OCI-M1 (cell line): ENCODE measurements around the gene IL3RA.
A peak's percentile ranks its signal among the peaks of the same experiment; 100 is the strongest.
"Not testable (repeated sequence)": the region's sequence is repeated elsewhere in the genome, so short reads cannot be mapped to it uniquely, and the experiment has no call there.

Experiments used
- DNase-seq: peaks from one replicate; lab custom pipeline; 2025; lab: John Stamatoyannopoulos, UW

IL3RA gene

DNA sequence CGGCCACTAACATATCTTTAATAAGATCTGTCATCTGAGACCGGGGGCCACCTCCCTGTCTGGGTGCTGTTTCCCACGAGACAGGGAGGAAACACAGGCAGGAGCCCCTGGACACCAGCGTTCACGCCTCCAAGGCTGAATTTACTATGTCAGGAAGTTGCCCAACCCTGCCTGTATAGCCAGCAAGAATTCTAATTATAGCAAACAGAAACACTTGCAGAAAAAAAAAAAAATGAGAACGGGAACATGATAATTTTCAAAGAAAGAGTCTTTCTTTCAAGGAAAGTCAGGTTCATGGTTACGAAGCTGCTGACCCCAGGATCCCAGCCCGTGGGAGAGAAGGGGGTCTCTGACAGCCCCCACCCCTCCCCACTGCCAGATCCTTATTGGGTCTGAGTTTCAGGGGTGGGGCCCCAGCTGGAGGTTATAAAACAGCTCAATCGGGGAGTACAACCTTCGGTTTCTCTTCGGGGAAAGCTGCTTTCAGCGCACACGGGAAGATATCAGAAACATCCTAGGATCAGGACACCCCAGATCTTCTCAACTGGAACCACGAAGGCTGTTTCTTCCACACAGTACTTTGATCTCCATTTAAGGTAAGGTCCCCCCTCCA lies at the start of gene IL3RA:
Gene IL3RA (plus strand): TSS at position 455 of the 613 bp plus-strand sequence. CDS start 4,981 bp downstream, outside the sequence.
- peak; percentile 79 for DNase-seq

DNA sequence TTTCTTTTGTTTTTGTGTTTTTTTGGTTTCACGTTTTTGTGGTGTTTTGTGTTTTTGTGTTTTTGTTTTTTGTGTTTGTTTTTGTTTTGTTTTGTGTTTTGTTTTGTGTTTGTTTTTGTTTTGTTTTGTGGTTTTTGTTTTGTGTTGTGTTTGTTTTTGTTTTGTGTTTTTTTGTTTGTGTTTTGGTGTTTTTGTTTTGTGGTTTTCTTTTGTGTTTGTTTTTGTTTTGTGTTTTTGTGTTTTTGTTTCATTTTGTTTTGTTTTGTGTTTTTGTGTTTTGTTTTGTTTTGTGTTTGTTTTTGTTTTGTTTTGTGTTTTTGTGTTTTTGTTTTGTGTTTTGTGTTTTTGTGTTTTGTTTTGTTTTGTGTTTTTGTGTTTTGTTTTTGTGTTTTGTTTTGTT lies 47.0 kb upstream of the IL3RA start:
- no peak for DNase-seq

DNA sequence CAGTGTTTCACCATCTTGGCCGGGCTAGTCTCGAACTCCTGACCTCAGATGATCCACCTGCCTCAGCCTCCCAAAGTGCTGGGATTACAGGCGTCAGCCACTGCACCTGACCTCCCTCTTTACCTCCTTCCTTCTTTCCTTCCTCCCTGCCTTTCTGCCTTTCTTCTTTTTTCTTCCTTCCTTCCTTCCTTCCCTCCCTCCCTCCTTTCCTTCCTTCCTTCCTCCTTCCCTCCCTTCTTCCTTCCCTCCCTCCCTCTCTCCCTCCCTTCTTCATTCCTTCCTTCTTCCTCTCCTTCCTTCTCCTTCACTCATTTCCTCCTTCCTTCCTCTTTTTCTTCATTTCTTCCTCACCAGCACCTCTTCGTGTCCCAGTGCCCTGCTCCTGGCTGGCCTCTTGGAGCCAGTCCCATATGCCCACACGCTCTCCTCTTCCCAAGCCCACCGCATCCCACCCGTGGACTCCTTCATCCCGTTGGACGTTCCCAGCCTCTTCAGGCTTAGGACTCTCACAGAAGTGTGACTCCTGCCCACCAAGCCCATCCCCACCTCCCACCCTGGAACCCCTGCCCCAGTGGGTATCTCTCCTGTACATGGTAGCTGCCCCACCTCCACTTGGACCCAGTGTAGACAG lies 45.4 kb upstream of the IL3RA start:
- DNase-seq: no peak

- no peak for DNase-seq
Measured at GRCh38 chrX:1292575-1293290, 43.9 kb upstream of the IL3RA start.

DNA sequence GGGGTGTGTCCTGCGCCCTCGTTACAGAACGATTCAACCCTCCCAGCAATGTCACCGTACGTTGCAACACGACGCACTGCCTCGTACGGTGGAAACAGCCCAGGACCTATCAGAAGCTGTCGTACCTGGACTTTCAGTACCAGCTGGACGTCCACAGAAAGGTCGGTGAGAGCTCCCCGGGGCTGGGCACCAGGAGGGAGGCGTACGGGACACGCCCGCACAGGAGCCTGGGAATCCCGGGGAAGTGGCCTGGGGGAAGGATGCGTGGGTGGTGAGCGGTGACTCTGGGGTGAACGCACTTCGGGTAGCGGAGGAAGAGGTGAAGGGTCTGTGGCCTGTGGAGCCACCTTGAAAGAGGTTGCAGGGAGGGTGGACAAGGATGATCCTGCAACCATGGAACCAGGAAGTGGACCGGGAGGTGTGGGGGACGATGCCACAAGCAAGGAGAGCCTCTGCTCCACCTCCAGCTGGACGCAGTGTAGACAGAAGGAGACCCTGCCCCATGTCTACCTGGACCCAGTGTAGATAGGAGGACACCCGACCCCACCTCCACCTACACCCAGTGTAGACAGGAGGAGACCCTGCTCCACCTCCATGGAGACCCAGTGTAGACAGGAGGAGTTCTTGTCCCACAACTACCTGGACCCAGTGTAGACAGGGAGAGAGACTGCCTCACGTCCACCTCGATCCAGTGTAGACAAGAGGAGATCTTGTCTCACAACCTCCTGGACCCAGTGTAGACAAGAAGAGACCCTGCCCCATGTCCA lies 42.1 kb upstream of the IL3RA start:
- no peak for DNase-seq

- no peak for DNase-seq
Measured at GRCh38 chrX:1295550-1295949, 41.0 kb upstream of the IL3RA start.

GRCh38 chrX:1297591-1297990 lies 39.0 kb upstream of the IL3RA start:
- not testable (repeated sequence) for DNase-seq

GRCh38 chrX:1300449-1300848 lies 36.1 kb upstream of the IL3RA start:
- no peak for DNase-seq

DNA sequence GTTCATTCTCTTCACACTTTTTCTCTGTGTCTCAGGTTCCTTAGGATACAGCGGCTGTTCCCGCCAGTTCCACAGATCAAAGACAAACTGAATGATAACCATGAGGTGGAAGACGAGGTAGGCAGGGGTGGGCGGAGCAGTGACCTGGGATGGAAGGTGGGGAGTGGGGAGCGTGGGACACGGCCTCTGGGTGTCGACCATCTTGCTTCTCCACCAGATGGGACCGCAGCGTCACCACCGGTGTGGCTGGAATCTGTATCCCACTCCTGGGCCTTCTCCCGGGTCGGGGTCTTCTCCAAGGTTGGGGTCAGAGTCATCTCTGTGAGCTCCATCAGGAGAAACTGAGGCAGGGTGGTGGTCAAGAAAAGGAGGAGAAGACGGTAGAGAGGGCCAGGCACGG lies 31.2 kb upstream of the IL3RA start:
- DNase-seq: no peak

GRCh38 chrX:1306909-1307625 lies 29.5 kb upstream of the IL3RA start:
- no peak for DNase-seq

DNA sequence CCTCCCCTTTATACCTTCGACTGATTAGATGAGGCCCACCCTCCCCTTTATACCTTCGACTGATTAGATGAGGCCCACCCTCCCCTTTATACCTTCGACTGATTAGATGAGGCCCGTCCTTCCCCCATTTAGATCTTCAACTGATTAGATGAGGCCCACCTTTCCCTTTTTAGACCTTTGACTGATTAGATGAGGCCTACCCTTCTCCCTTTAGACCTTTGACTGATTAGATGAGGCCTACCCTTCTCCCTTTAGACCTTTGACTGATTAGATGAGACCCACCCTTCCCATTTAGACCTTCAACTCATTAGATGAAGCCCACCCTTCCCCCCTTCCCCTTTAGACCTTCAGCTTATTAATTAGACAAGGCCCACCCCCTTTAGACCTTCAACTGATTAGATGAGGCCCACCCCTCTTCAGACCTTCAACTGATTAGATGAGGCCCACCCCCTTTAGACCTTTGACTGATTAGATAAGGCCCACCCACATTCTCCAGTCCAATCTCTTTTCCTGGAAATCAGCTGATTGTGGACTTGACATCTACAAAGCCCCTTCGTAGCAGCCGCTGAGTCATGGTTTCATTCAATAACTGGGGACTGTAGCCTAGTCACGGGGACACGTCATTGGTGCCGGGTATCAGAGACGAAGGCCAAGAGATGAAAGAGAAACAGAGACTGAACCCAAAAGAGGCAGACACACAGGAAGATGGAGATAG lies 28.8 kb upstream of the IL3RA start:
- DNase-seq: no peak

DNA sequence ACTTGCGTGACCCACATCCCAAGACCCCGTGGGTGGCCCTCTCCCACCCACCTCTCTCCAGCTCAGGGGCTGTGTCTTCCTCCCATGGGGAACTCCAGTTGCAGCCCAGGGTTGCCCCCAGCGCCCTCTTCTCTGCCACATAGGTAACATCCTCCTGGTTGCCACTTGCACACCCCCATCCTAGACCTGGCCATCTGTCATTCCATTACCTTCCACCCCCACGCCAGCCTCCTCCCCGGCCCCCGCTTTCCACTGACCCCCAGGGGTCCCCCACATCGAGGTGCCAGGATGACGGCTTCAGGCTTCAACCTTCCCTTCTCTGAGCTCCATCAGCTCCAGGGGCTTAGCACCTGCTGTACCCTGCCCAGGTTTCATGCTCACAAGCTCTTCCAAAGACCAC lies 28.1 kb upstream of the IL3RA start:
- no peak for DNase-seq

- not testable (repeated sequence) for DNase-seq
Measured at GRCh38 chrX:1308917-1309316, 27.7 kb upstream of the IL3RA start.

GRCh38 chrX:1313788-1314187 lies 22.8 kb upstream of the IL3RA start:
- no peak for DNase-seq

DNA sequence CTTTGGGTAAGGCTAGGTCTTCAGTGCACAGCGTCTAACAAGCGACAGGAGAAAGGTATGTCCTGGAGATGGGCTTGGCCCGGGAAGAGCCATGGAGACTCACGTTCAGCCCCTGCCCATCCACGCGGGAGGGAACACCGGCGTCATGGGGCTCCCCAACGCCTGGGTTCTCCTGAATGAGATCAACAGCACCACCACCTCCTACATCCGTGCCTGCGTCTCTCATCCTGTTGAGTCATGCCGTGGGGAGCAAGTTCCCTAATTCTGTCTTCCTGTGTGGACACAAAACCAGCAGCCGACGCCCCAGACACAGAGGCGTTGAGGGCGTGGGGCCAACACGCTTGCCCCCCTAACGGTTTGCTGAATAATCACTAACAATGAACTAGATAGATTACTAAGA lies 20.1 kb upstream of the IL3RA start:
- DNase-seq: peak; percentile 20

DNA sequence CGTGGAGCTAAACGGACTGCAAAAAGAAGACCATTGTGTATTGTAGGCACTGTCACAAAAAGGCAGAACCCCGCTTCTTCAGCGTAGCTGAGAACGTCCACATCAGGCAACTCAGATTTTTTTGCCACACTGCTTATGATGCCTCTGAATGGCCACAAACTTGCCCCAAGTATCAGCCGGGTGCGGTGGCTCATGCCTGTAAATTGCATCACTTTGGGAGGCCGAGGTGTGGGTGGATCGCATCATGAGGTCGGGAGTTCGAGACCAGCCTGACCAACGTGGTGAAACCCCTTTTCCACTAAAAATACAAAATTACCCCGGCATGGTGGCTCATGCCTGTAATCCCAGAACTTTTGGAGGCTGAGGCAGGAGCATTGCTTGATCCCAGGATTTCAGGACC lies 14.9 kb upstream of the IL3RA start:
- no peak for DNase-seq

DNA sequence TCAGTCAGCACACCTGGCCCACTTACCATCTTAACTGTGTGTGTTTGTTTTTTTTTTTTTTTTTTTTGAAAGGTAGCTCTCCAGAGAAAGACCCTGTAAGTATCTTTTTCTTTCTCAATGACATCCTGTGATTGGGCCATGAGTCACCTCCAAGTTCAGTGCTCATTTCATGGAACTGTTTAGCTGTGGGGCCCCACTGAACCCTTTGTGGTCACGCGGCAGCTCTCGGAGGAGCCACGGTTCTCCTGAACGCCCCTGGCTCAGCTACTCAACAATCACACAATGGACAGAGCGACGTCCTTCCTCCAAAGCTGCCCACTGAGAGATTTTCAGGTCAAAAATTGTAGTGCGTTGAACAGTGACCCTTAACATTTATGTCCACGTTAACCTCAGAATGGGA lies 14.2 kb upstream of the IL3RA start:
- no peak for DNase-seq

DNA sequence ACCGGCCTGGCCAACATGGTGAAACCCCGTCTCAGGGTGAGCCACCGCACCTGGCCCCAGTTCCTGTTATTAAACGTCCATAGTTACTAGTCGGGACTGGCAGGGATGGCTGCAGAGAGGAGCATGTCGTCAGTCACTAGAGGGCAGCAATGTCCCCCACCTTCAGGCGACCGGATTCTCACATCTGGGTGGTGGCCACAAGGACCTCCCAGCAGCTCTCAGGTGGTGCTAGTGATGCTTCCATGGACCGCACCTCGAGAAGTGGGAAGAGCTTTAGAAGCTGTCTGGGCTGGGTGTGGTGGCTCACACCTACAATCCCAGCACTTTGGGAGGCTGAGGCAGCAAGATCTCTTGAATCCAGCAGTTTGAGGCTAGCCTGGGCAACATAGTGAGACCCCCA lies 13.3 kb upstream of the IL3RA start:
- DNase-seq: peak; percentile 64

GRCh38 chrX:1325515-1326116 lies 11.0 kb upstream of the IL3RA start:
- no peak for DNase-seq

DNA sequence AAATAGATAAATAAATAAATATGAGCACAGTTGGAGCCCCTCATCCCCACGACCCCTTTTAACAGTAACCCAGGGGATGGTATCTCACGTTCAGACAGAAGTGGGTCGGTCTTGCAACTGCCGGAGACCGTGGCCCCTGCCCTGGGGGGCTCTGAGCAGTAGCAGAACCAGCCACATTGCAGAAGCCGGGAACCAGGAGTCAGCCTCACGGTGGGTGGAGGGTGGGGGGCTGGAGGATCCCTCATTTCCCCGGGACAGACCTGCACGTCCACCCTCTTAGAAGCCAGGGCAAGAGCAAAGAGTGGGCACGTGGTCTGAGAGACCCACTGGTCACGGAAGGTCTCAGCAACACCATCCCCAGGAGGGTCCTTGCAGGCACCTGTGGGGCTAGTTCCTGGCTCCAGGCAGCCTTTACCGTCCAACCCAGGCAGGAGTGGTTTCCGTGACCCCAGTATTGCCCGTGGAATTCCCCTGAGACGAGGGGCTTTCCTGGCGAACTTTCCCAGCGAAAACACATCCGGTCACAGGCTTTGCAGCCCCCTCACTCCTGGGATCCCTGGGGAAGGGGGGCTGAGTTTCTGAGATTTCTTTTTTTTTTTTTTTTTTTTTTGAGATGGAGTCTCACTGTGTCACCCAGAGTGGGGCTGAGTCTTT lies 8.8 kb upstream of the IL3RA start:
- no peak for DNase-seq
